H1 (cell line): ENCODE data around the gene NLN. TPM values are rescaled to one million over a fixed set of nuclear protein-coding genes. Genes with fewer than 3 reads are reported as not detected.

Experiments used
- CTCF ChIA-PET: fragments of 300-600 bp; sonication (Branson Sonifier 250); formaldehyde crosslinking; loops from one replicate; lab custom pipeline; 2021; ENCODE audit not compliant: partially characterized antibody; lab: Charles Lee
- POLR2A ChIA-PET: fragments of 300-600 bp; sonication (Branson Sonifier 250); formaldehyde crosslinking; loops from one replicate; lab custom pipeline; 2021; ENCODE audit warnings: inconsistent platforms; ENCODE audit not compliant: partially characterized antibody; lab: Charles Lee
- DNase-seq, 2 experiments: peaks; one replicate each; pipeline versions ENCODE4 v3.0.0 to v3.0.0-alpha.2; 2010 to 2022; ENCODE audit warnings: low spot score in 2 of 2, low read depth in 1 of 2, mixed read lengths in 1 of 2
- FAIRE-seq: peaks from 2 replicates; lab custom pipeline; 2011; peaks lifted over from hg19 to GRCh38; lab: Jason Lieb, UNC
- H2AFZ ChIP-seq: 2 replicates; pipeline ENCODE4 v1.8.1; 2012; ENCODE audit warnings: low read length, inconsistent platforms
- H2AK5ac ChIP-seq: 2 replicates; pipeline ENCODE4 v1.6.1; 2013; ENCODE audit warnings: low read depth, low read length
- H2BK120ac ChIP-seq: replicated peaks from 2 replicates; pipeline ENCODE3; 2013; ENCODE audit warnings: low read depth, low read length, inconsistent platforms
- H2BK12ac ChIP-seq: 2 replicates; pipeline ENCODE4 v1.6.1; 2013; ENCODE audit warnings: low read depth, low read length
- H2BK15ac ChIP-seq: 2 replicates; pipeline ENCODE4 v1.6.1; 2013; ENCODE audit warnings: low read length
- H2BK20ac ChIP-seq: 2 replicates; pipeline ENCODE4 v1.6.1; 2013; ENCODE audit warnings: low read length
- H2BK5ac ChIP-seq: 2 replicates; pipeline ENCODE4 v1.6.1; 2013; ENCODE audit warnings: low read depth, low read length
- H3K14ac ChIP-seq: 2 replicates; pipeline ENCODE4 v1.6.1; 2013; ENCODE audit warnings: inconsistent platforms; ENCODE audit not compliant: insufficient read length
- H3K18ac ChIP-seq: 2 replicates; pipeline ENCODE4 v1.6.1; 2013; ENCODE audit warnings: low read length; ENCODE audit errors: extremely low read depth
- H3K23ac ChIP-seq: 2 replicates; pipeline ENCODE4 v1.6.1; 2013; ENCODE audit warnings: inconsistent platforms; ENCODE audit not compliant: insufficient read length
- H3K23me2 ChIP-seq: 2 replicates; pipeline ENCODE4 v1.6.1; 2013; ENCODE audit warnings: low read depth, low read length
- H3K27ac ChIP-seq: 2 replicates; pipeline ENCODE4 v1.6.1; 2011; ENCODE audit warnings: low read depth, low read length, inconsistent platforms
- H3K27me3 ChIP-seq, 4 experiments: replicated peaks in 1 of 4; 1 replicate in 1 of 4; 2 replicates in 3 of 4; pipeline versions ENCODE4 v1.6.1 to v1.8.1; 2011 to 2013; ENCODE audit warnings: low read length in 3 of 4, mild to moderate bottlenecking in 3 of 4, inconsistent platforms in 2 of 4, mixed read lengths in 2 of 4, moderate library complexity in 1 of 4; ENCODE audit not compliant: control insufficient read depth in 3 of 4, insufficient read depth in 3 of 4; ENCODE audit errors: extremely low read depth in 1 of 4
- H3K36me3 ChIP-seq, 4 experiments: 2 replicates each; pipeline versions ENCODE4 v1.6.1 to v1.8.1; 2011 to 2013; ENCODE audit warnings: mild to moderate bottlenecking in 4 of 4, low read length in 3 of 4, moderate library complexity in 2 of 4, control low read depth in 1 of 4, inconsistent platforms in 1 of 4; ENCODE audit not compliant: insufficient read depth in 4 of 4, control insufficient read depth in 2 of 4
- H3K4ac ChIP-seq: replicated peaks from 2 replicates; pipeline ENCODE3; 2013; ENCODE audit warnings: low read length, low read depth, mixed read lengths, inconsistent platforms; ENCODE audit not compliant: insufficient read length
- H3K4me1 ChIP-seq, 4 experiments: replicated peaks in 1 of 4; 1 replicate in 1 of 4; 2 replicates in 3 of 4; pipeline versions ENCODE4 v1.6.1 to v1.8.1; 2011 to 2013; ENCODE audit warnings: low read length in 3 of 4, inconsistent platforms in 2 of 4, mixed read lengths in 1 of 4; ENCODE audit not compliant: insufficient read depth in 4 of 4, control insufficient read depth in 3 of 4
- H3K4me2 ChIP-seq, 2 experiments: 2 replicates each; pipeline versions ENCODE4 v1.6.1 to v1.8.1; 2011 to 2013; ENCODE audit warnings: low read depth in 2 of 2, low read length in 2 of 2, control low read depth in 1 of 2, inconsistent platforms in 1 of 2, mild to moderate bottlenecking in 1 of 2; ENCODE audit not compliant: insufficient read depth in 1 of 2
- H3K4me3 ChIP-seq, 4 experiments: fragments of 200-600, 300-600 bp in 1 of 4; sonication (generic), shearing (Covaris generic), sonication (Bioruptor Twin) in 1 of 4; 2 replicates each; pipeline versions ENCODE4 v1.5.1 to v1.8.1; 2011 to 2016; ENCODE audit warnings: low read length in 4 of 4, low read depth in 3 of 4, control low read depth in 2 of 4, inconsistent platforms in 2 of 4, mild to moderate bottlenecking in 2 of 4, mixed read lengths in 1 of 4, moderate library complexity in 1 of 4; ENCODE audit not compliant: insufficient read depth in 2 of 4; ENCODE audit errors: extremely low read depth in 1 of 4
- H3K56ac ChIP-seq: replicated peaks from 2 replicates; pipeline ENCODE3; 2013; ENCODE audit warnings: low read depth, mild to moderate bottlenecking, mixed read lengths, low read length, inconsistent platforms; ENCODE audit not compliant: insufficient read length
- H3K79me1 ChIP-seq: 2 replicates; pipeline ENCODE4 v1.6.1; 2013; ENCODE audit warnings: low read depth, low read length, control low read depth
- H3K79me2 ChIP-seq, 2 experiments: 2 replicates each; pipeline versions ENCODE4 v1.6.1 to v1.8.1; 2012 to 2013; ENCODE audit warnings: low read length in 2 of 2, mild to moderate bottlenecking in 2 of 2, inconsistent platforms in 1 of 2; ENCODE audit not compliant: insufficient read depth in 2 of 2, control insufficient read depth in 1 of 2
- H3K9ac ChIP-seq, 4 experiments: replicated peaks in 1 of 4; 1 replicate in 1 of 4; 2 replicates in 3 of 4; pipeline versions ENCODE4 v1.6.1 to v1.8.1; 2011 to 2013; ENCODE audit warnings: low read depth in 3 of 4, low read length in 3 of 4, control low read depth in 2 of 4, mild to moderate bottlenecking in 2 of 4, moderate library complexity in 2 of 4, inconsistent platforms in 1 of 4; ENCODE audit errors: extremely low read depth in 1 of 4
- H3K9me3 ChIP-seq, 2 experiments: 2 replicates each; pipeline versions ENCODE4 v1.6.1 to v1.8.1; 2012 to 2013; ENCODE audit warnings: mild to moderate bottlenecking in 2 of 2, moderate library complexity in 2 of 2, control low read depth in 1 of 2, inconsistent platforms in 1 of 2, low read depth in 1 of 2, low read length in 1 of 2, mixed read lengths in 1 of 2; ENCODE audit not compliant: insufficient read depth in 2 of 2
- H4K20me1 ChIP-seq, 2 experiments: replicated peaks in 1 of 2; 2 replicates each; pipeline versions ENCODE3 to v1.8.1; 2011 to 2013; ENCODE audit warnings: inconsistent platforms in 2 of 2, low read length in 2 of 2, mild to moderate bottlenecking in 1 of 2; ENCODE audit not compliant: insufficient read depth in 2 of 2, control insufficient read depth in 1 of 2
- H4K5ac ChIP-seq: 2 replicates; pipeline ENCODE4 v1.6.1; 2013; ENCODE audit warnings: low read length, low read depth, mixed read lengths, inconsistent platforms; ENCODE audit not compliant: insufficient read length
- H4K8ac ChIP-seq: 2 replicates; pipeline ENCODE4 v1.8.0; 2013; ENCODE audit warnings: mild to moderate bottlenecking, moderate library complexity, low read length, inconsistent platforms; ENCODE audit not compliant: insufficient read depth; ENCODE audit errors: extremely low read depth
- H4K91ac ChIP-seq: replicated peaks from 2 replicates; pipeline ENCODE3; 2013; ENCODE audit warnings: low read length, mixed read lengths, inconsistent platforms; ENCODE audit not compliant: insufficient read length
- CBX8 ChIP-seq: fragments of 300-800, 300-1000 bp; sonication (generic); IDR thresholded peaks from 2 replicates; pipeline ENCODE4 v1.7.1; 2016; ENCODE audit warnings: low read depth, low read length, borderline replicate concordance
- CHD2 ChIP-seq: IDR thresholded peaks from 2 replicates; pipeline ENCODE4 v1.6.1; 2012; ENCODE audit warnings: low read length, improper control_type of control experiment
- CTBP2 ChIP-seq: IDR thresholded peaks from 2 replicates; pipeline ENCODE4 v1.7.0; 2011; ENCODE audit warnings: borderline replicate concordance, mild to moderate bottlenecking, moderate library complexity, mixed read lengths, low read length; ENCODE audit not compliant: insufficient read depth, insufficient read length
- EZH2 ChIP-seq: fragments of 200-600 bp; sonication (generic); IDR thresholded peaks from 2 replicates; pipeline ENCODE4 v1.7.1; 2012; ENCODE audit warnings: low read depth, mild to moderate bottlenecking, moderate library complexity, low read length, inconsistent platforms; ENCODE audit not compliant: severe bottlenecking
- FOSL1 ChIP-seq: IDR thresholded peaks from 2 replicates; pipeline ENCODE4 v1.6.1; 2011; ENCODE audit warnings: mild to moderate bottlenecking, low read depth, low read length, moderate library complexity; ENCODE audit not compliant: insufficient read depth
- GABPA ChIP-seq: IDR thresholded peaks from 2 replicates; pipeline ENCODE4 v1.6.1; 2011; ENCODE audit warnings: mild to moderate bottlenecking, low read length, moderate library complexity, borderline replicate concordance; ENCODE audit not compliant: insufficient read depth
- GTF2F1 ChIP-seq: IDR thresholded peaks from 2 replicates; pipeline ENCODE4 v1.6.1; 2012; ENCODE audit warnings: low read depth, low read length, improper control_type of control experiment, borderline replicate concordance
- JUN ChIP-seq: IDR thresholded peaks from 2 replicates; pipeline ENCODE4 v1.6.1; 2011; ENCODE audit warnings: low read depth, mild to moderate bottlenecking, improper control_type of control experiment, low read length
- NANOG ChIP-seq: IDR thresholded peaks from 2 replicates; pipeline ENCODE4 v1.6.1; 2011; ENCODE audit warnings: low read length, low read depth, mild to moderate bottlenecking, inconsistent platforms; ENCODE audit not compliant: insufficient read depth, poor library complexity, severe bottlenecking
- POLR2AphosphoS5 ChIP-seq: IDR thresholded peaks from 2 replicates; pipeline ENCODE4 v1.6.1; 2011; ENCODE audit warnings: low read depth, low read length
- RAD21 ChIP-seq, 2 experiments: IDR thresholded peaks in 1 of 2; conservative IDR thresholded peaks in 1 of 2; 2 replicates each; pipeline ENCODE4 v1.6.1; 2011; ENCODE audit warnings: low read depth in 2 of 2, low read length in 2 of 2, improper control_type of control experiment in 1 of 2, inconsistent platforms in 1 of 2, mild to moderate bottlenecking in 1 of 2, moderate library complexity in 1 of 2
- SP1 ChIP-seq: IDR thresholded peaks from 2 replicates; pipeline ENCODE4 v1.6.1; 2011; ENCODE audit warnings: low read depth, low read length
- TCF12 ChIP-seq: IDR thresholded peaks from 2 replicates; pipeline ENCODE4 v1.6.1; 2011; ENCODE audit warnings: low read depth, mild to moderate bottlenecking, low read length
- ZNF274 ChIP-seq: IDR thresholded peaks from 2 replicates; pipeline ENCODE4 v1.7.0; 2012; ENCODE audit warnings: low read length, borderline replicate concordance; ENCODE audit errors: extremely low read depth
- WGBS, 2 experiments: shearing (Covaris generic) in 1 of 2; methylation state at CpG; one replicate each; pipeline versions ENCODE4 v1.1.6 to v1.1.7; 2013 to 2015; ENCODE audit warnings: low lambda C conversion rate in 2 of 2, mixed read lengths in 2 of 2, inconsistent platforms in 1 of 2, low coverage in 1 of 2, missing lambda C conversion rate in 1 of 2; ENCODE audit not compliant: insufficient replicate concordance in 2 of 2, insufficient coverage in 1 of 2, insufficient read length in 1 of 2; ENCODE audit errors: extremely low coverage in 1 of 2, missing lambda C conversion rate in 1 of 2; 5-methylcytosine and 5-hydroxymethylcytosine counted together
- polyA plus RNA-seq, 7 experiments: library from polyadenylated mRNA; depleted of rRNA in 3 of 7; stranded (reverse) in 5 of 7; unstranded in 2 of 7; fragments of >200 nt in 5 of 7; fragments of 200-250 nt in 2 of 7; gene quantifications; 1 replicate in 5 of 7; 2 replicates in 1 of 7; 4 replicates in 1 of 7; pipeline versions ENCODE4 v1.2.1 to v1.2.3, GENCODE V29; 2011 to 2013; ENCODE audit warnings: missing spikeins in 2 of 7, mixed read lengths in 2 of 7
- total RNA-seq: library from RNA; stranded (reverse); fragmentation: NEBNext Ultra II Directional; extraction: Animal tissue kit (Norgen Biotek cat#: 25700); gene quantifications from 2 replicates; pipeline ENCODE4 v1.2.1, GENCODE V29; 2021

Gene NLN
- total and polyA plus RNA-seq, 2 of the 8 experiments (the other 6 are each of a cell fraction or from before 2014, with no cell fraction given) = 46.7 to 192 TPM

GRCh38 chr5:65750938-65751337, 28.9 kb downstream of the NLN start:
- DNase-seq (no peak), FAIRE-seq (no peak)
- H3K79me1 ChIP-seq = peaks cover 6% of the 10 kb centered on the region
- no peaks in the 10 kb centered on the region for H3K27me3 ChIP-seq
- peaks cover 0 to 4% (median 0%) of the 10 kb centered on the region in 4 experiments; a peak in 2 of 8 replicates for H3K36me3 ChIP-seq
- H3K23me2 ChIP-seq = no peaks in the 10 kb centered on the region
- no peak overlapping the region for H3K27ac ChIP-seq
- ChIA-PET POLR2A (no interaction called here), CTCF (interaction anchor here (2.3 kb wide), 1 partner anchor 8 kb away, joined by 10 read pairs; no protein-coding TSS in a partner anchor)
- no peak overlapping the region for H2AK5ac ChIP-seq
- H3K56ac ChIP-seq = no peak overlapping the region
- H2BK12ac ChIP-seq = no peak overlapping the region
- H3K14ac ChIP-seq = no peak overlapping the region
- no peak overlapping the region for H3K18ac ChIP-seq
- no peak overlapping the region for H2BK15ac ChIP-seq
- no peaks in the 10 kb centered on the region for H3K4me1 ChIP-seq
- H4K20me1 ChIP-seq = peaks cover 10 to 15% of the 10 kb centered on the region in 2 experiments
- H2BK120ac ChIP-seq = no peak overlapping the region
- no peak overlapping the region for H4K5ac ChIP-seq
- H4K91ac ChIP-seq = no peak overlapping the region
- no peaks in the 10 kb centered on the region for H3K9me3 ChIP-seq
- WGBS, 2 experiments = 92% methylated on average over 2 of the region's 2 CpGs; no CpG with 5 or more reads in 1 of the 2 experiments
- H3K4me2 ChIP-seq = no peak overlapping the region
- H3K79me2 ChIP-seq = peaks cover 8 to 95% of the 10 kb centered on the region in 2 experiments
- no peak overlapping the region for H2AFZ ChIP-seq
- no peak overlapping the region for H2BK5ac ChIP-seq
- no peak overlapping the region for H3K4me3 ChIP-seq
- no peak overlapping the region for H3K23ac ChIP-seq
- no peak overlapping the region for H3K4ac ChIP-seq
- no peak overlapping the region for H2BK20ac ChIP-seq
- H3K9ac ChIP-seq = no peak overlapping the region
- H4K8ac ChIP-seq = no peak overlapping the region
- no peak for TF ChIP-seq CBX8
- TF ChIP-seq CHD2 = no peak
- no peak for TF ChIP-seq NANOG
- no peak for TF ChIP-seq ZNF274
- no peak for TF ChIP-seq GABPA
- no peak for TF ChIP-seq EZH2
- no peak for TF ChIP-seq SP1
- TF ChIP-seq RAD21 (IDR thresholded peaks at IDR 0.05 in 1 of 2, conservative IDR thresholded peaks at IDR 0.05 in 1 of 2; ENCODE audit: low read depth in 2 of 2, low read length in 2 of 2) = no peak
- no peak for TF ChIP-seq CTBP2
- no peak for TF ChIP-seq JUN
- no peak for TF ChIP-seq TCF12
- no peak for TF ChIP-seq GTF2F1
- TF ChIP-seq POLR2AphosphoS5 = no peak
- TF ChIP-seq FOSL1 = no peak
